Measurements from ENCODE around the gene GPR153.

GPR153 gene

DNA sequence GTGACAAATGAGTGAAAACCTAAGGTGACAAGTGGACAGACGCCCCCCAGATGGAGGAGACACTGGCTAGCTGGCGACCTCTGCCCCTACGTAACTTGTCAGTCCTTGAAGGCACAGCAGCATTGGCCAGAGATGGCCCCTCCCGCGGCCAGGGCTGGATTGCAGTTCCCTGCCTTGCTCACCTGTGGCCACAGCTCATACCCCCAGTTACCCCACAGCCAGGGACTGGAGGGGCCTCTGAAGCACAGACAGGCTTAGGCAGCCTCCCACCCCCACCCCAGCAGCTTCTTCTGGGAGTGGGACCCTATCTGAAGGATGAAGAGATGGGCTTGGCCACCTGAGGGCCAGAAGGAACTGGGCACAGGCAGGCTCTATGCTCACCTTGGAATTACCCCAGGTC is 13.2 kb downstream of the GPR153 start:
- no peak for DNase-seq

DNA sequence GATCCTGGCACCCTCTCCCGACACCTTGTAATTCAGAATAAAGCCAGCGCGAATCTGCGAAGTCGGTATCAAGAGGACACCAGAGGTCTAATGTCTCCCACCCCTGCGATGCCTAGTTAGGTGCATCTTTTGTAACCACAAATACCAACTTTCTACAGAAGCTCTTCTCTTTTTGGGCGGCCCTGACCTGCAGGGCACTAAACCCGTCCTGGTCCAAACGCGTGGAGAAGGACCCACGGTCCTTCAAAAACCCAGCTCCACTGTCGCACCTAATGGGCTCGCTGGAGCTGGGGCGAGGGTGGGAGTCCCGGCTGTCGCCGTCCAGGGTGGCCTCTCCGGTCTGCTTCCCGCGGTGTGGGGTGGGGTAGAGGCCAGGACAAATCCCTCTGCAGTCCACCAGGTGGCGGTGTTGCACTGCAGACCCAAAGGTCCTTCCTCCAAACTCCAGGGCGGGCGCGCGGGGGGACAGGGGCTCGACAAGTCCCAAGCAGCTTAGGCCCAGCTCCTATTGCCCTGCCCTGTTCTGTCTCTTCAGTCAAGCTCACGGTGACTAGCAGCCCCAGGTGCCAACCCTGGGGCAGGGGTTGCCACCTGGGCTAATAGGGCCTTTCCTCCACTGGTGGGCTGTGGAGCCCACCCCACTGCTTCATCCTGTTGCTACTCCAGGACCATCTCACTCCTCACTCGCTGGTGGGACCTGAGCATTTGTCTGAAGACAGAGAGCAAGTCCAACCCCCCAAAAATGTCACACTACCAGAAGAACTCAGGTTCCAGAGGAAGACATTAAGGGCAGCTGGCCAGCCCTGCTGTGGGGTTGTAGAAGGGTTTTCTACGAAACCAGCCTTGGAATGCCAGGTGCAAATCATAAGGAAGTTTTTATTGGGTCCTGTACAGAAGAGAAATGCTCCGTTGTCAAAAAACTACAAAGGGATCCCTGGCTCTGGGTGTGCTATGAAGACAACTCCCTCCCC is 14.1 kb downstream of the GPR153 start:
- peak; percentile 85 for DNase-seq

DNA sequence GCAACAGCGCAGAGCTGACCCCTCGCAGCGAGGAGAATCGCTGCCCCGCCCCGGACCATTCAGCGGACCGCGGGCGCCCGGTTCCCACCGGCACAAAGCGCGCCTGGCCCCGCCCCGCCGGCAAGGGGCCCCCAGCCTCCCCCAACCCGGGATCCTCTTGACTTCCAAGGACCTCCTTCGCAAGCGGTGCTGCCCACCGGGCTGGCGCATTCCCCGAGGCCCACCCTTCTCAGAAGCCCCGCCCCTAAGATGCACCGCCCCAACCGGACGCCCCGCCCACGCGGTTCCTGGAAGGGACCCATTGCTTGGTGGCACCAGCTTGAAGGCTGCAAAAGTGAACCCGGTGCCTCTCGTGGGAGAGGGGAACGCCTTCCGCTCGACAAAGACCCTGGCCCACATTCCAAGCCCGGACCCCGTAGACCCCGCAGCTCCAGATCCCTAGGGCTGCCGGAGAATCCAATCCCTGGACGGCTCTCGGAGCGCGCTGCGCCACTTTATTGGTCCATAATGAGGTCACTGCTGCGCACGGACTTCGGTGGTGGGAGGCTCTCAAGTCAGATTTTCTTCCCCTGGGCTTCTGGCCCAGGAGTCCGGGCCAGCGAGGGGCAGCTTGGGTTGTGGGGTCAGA is 14.9 kb downstream of the GPR153 start:
- DNase-seq: no peak

DNA sequence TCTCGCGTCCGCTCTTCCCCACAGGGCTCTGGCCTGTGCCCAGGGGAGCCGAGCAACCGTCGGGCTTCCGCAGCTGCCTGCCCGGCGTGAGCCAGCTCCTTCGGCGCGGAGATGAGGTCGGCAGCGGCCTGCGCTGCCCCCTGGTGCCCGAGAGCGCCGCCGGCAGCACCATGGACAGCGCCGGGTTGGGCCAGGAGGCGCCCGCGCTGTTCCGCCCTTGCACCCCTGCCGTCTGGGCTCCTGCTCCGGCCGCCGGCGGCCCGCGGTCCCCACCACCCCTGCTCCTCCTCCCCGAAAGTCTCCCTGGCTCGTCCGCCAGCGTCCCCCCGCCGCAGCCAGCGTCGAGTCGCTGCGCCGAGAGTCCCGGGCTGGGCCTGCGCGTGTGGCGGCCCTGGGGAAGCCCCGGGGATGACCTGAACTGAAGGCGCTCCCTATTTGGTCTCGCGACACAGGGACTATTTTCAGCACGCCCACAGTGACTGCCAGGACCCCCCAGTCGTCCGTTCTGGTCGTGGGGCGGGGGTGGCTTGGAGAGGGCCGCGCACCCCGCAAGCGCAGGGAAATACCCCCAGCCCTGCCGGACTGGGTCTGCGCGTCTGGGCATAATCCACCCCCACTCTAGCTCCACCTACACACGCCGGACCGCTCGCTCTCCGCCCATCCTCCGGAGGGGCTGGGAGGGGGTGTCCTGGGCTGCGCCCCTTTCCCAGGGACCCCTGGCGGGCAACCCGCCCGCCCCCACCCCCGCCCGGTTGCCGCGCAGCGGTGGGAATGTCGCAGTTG is 15.6 kb downstream of the GPR153 start:
- DNase-seq: peak; percentile 95

DNA sequence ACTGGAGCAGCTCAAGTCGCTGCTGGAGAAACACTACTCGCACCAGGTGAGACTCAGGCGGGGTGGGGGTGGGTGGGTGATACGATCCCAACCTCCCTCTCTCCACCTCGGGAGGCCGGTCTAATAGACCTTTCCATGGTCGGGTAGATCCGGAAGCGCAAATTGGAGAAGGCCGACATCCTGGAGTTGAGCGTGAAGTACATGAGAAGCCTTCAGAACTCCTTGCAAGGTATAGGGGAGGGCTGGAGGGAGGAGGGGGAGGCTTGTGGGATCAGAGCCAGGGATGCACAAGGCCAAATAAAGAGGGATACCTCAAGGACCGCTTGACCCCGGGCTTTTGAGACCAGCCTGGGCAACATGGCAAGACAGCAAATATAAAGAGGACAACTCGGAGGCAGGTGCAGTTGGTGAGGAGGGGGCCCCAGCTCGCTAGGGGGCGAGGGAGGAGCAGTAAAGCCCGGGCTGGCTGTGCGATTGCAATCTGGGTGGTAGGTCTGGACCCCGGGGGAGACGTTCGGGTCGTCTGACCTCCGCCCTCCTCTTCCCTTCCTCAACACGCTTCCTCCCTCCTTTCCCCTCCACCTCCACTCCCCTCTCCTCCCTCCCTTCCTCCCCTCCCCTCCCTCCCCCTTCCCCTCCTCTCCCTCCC is 16.4 kb downstream of the GPR153 start:
- DNase-seq: no peak

DNA sequence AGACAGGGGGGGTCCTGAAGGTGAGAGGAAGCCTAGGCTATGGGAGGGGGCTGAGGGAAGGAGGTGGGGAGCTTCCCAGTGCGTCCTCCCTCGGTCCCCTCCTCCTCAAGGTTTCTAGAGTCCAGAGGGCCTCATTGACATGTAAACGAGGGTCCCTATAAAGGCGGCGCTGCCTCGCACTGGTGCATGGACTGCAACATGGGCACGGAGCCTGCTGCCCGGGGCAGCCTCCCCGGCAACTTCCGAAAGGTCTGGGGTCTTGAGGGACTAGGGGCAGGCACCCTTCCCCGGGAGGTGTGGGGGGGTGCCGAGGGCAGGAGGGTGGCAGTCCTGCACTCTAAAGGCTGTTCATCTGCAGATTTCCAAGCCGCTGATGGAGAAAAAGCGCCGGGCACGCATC is 16.9 kb downstream of the GPR153 start, which contains the start of gene HES3:
HES3 (plus strand) TSS at position 187 of the 400 bp plus-strand sequence; CDS start at position 374, 187 bp downstream.
- no peak for DNase-seq

DNA sequence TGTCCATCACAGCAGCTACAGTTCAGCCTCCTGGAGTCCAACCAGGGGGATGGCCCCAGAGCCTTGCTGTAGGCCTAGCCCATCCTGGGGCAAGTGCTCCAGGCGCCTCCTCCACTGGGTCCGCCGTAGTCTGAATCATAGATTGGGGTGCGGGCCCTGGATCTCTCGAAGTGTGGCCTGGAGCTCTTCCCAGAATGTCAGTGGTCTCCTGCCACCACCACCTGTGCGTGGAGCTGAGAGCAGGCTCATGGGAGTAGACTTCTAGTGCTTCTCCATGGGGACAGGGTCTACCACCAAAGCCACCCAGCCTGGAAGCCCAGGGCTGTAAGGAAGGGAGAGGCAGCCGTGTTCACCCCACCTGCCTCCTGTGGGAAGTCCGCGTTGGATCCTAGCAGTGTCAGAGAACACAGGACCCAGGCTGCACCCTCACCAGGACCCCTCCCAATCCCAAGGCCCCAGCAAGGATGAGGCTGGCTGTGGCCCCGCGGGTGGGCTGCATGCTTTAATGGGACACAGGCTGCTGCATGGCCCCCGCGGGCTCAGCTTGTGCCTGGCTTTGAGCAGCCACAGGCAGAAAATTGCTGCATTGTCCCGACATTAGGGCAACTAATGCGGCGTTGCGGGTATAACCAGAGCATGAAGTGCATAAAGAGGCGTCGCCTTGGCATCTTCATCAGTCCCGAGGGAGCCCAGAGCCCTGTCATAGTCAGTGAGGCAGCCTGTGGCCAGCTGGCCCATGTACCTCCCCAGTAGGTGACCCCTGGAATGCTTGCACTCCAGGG is 17.7 kb downstream of the GPR153 start:
- DNase-seq: no peak

DNA sequence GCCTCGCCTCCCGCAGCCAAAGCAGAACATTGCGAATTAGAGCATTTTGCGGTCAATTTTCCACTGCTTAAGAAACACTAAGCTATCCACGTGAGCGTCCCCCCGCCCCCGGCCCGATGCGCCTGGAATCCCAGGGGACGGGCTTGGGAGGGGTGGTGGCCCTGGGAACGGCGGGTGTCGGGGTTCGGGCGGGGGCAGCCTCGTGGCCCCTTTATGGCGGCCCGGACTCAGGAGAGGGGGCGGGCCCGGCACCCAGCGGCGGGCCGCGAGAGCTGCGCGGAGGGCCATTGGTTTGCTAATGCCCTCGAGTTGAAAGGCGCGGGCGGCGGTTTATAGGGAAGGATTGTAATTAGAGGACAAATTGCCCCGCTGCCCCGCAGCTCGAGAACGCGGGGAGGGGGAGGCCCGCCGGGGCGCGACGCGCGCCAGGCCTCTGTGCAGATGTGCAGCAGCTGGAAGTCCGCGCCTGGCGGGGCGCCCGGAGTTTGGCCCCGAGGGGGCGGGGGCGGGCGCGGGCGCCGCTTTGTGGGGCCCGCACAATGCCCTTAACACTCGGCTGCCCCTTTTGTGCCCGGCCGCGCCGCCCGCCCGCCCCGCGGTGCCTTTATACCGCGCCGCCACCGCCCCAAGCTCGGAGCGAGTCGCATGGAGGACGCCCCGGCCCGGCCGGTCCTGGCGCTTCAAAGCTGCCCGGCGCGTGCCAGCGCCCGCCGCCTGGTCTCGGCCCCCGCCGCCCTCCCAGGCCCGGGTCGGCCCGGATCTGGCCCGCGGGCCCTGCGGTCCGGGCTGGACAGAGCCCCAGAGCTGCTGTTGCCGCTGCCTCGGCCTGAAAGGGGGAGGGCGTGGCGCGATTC is 18.8 kb downstream of the GPR153 start:
- peak; percentile 67 for DNase-seq

DNA sequence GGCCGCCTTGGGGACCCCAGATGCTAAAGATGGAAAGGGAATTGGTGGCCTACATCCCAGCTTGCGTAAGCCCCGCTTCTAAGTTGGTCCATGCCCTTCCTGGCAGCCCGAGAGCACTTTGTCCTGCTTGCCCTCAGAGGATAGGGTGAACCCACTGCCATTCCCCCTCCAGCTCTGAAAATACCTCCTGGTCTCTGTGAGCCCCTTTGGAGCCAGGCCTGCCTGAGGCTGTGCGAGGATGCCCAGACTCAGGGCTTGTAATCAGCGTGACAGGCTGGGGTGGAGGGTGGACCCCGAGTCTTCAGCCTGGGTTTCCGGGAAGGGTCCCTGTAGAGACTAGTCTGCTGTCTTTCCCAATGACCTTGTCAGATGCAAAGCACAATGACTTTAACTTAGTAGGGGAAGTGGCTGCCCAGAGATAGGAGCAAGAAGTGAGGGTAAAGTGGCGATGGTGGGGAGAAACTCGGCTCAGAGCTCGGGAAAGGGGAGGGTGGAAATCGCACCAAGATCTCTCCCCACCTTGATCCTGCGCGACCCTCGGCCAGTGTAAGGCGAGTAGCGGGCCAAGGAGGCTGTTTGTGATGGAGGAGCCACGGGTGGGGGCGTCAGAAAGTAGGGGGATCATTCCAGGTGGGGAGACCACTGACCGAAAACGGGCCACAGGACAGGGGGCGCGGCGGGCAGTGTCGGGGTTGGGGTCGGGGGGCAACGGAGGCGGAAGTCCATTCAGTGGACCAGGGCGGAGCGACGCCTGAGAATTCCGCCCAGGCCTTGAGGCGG is 19.6 kb downstream of the GPR153 start:
- DNase-seq: no peak

DNA sequence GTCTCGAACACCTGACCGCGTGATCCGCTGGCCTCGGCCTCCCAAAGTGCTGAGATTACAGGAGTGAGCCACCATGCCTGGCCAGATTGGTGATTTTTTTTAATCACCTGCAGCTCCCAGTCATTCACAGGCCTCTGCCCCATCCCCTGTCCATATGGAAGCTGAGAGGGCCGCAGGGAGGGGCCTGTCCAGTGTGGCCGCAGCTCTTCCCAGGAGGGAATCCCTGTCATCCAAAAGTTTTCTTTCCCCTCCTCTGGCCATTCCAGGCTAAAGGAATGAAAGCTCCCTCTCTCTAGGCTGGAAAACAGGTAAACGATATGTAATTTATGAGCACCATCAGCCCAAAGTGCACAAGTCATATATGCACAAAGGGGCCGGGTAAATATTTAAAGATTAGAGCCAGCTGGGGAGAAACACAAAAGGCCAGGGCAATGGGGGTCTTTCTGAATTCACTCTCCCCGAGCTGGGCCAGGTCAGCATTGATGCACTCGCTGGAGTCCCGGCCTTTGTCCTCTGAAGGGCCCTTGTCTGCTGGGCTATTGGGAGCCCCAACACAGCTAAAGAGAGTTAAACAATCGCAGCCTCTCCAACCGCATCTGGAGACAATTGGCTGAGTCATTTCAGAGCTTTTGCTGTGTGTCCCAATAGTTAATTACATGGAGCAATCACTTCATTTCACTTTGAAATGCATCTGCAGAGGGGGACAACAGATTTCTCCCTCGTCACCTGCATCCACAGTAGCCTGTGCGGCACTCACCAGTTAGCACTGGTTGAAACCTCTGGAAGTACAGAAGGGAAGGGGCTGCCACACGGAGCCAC is 20.7 kb downstream of the GPR153 start:
- no peak for DNase-seq

DNA sequence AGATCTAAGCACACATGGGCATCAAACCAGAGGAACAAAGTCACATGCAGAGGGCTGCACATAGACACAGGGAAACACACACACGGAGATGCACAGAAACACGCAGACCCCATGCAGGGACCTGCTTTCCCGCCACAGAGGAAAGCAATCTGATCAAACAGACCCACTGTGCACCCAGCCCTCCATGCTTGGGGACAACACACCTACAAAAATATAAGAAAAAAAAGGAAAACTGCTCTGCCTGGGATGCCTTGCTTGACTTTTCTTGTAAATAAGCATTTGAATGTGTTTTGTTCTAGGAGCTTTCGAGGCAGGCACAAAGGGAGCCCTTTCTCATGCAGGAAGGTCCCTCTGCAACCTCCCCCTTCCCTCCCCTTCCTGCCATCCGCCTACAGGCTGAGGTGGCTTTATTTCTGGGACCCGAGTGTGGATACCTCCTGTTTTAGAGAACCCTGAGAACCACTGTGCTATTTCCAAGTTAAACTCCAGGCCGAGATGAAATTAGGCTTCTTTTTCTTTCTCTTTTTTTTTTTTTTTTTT is 21.6 kb downstream of the GPR153 start:
- DNase-seq: no peak

DNA sequence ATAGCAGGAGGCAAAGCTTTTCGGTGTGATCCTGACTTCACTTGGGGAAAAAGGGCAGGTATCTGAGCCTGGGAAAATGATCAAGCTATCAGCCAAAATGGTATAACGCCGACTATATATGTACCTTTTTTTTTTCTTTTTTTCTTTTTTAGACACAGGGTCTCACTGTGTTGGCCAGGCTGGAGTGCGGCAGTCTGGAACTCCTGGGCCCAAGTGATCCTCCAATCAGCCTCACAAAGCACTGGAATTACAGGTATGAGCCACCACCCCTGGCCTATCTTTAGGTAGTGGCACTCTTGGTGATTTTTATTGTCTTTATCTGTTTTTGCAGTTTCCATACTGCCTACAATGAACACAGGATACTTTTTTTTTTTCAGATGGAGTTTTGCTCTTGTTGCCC is 23.8 kb downstream of the GPR153 start:
- DNase-seq: no peak

DNA sequence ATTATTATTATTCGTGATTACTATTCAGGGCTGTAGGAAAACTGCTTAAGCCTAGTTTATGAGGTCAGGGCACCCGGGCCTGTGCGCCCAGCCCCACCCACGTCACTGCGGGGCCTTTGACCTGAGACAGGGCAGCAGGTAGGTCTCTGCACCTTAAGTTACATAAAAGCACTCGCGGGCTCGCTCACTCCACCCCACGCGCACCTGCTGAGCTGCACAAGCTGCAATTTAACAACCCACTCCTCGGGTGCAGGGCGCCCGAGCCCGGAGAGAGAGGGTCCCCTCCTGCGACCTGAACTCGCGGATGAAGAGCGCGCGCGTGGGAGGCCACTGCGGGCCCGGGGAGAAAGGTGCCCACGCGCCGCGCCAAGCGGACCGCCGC is 25.6 kb downstream of the GPR153 start:
- peak; percentile 60 for DNase-seq

DNA sequence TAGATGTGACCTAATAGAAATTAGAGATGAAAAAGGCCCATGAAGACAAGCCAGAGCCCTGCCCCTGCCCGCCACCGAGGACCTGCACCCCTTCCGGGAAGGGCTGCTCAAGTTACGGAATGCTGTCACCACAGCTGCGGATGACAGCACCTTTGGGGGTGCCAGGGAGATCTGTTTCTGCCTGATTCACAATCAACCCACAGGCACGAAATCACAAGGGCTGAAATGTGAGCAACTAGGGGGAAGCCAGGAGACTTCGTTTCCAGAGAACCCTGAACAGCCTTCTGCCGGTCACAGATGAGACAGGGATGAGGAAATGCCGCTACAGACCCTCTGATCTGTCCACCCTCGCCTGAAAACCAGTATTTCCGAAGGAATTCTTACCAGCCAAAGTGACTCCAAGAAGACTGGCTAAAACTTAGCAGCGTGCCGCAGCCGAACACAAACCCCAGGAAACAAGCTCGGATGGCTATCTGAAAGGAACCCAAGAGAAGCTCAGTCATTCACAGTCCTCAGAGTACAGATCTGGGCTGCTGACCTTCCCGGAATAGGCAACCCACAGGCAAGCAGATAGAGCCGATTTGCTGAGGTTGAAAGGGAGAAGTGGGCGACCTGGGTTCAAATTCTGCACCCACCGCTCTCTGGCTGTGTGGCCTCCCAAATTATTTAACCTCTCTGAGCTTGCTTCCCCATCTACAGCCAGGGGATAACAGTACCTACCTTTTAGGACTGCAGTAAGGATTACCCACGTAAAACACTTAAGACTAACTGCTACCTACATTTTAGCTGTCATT is 26.2 kb downstream of the GPR153 start:
- DNase-seq: no peak

DNA sequence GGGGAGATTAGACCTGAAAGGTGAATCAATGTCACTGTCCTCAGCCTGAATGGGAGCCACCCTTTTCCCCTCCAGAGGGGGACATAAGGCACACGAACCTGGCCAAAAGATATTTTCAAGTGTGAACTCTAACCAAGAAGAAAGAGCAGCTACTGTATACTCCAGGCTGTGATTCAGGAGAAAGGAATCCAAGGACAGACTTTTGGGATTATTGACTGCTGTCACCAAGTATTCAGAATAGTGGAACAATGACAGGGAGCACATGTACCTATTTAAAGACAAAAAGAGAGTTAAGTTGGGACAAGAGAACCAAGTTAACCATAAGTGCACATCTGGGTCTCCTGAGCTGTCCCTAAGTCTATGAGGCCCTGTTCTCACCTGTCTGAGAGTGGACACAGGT is 27.5 kb downstream of the GPR153 start:
- no peak for DNase-seq

DNA sequence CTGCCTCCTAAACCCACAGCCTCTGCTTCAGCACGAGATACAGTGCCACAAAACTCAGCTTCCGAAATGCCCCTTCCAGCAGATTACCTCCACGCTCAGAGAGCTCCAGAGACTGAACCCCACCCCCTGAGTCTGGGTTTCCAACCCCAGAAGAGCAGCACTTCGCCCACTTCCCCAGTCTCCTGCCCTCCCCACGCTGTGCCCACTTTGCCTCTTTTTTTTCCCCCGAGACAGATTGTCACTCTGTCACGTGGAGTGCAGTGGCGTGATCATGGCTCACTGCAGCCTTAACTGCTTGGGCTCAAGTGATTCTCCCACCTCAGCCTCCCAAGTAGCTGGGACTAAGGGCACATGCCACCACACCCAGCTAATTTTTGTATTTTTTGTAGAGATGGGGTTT is 35.2 kb downstream of the GPR153 start:
- DNase-seq: no peak

DNA sequence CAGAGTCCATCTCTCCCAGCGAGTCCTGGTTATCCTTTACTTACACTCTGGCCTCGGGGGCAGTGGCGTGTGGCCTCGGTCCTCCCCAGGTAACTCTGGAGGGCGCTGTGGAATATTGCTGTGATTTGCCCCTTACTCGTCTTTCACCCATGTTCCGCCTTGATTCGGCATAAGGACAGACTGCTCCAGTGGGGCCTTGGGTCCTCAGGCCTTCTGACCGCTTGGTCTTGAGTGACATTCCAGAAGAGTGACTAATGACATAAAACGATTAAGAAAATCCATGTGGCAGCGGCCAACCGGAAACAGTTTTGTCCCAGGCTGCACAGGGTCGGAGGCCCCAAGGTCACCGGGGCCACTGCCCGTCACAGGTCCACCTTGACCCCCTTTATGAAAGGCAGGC is 36.2 kb downstream of the GPR153 start:
- no peak for DNase-seq

DNA sequence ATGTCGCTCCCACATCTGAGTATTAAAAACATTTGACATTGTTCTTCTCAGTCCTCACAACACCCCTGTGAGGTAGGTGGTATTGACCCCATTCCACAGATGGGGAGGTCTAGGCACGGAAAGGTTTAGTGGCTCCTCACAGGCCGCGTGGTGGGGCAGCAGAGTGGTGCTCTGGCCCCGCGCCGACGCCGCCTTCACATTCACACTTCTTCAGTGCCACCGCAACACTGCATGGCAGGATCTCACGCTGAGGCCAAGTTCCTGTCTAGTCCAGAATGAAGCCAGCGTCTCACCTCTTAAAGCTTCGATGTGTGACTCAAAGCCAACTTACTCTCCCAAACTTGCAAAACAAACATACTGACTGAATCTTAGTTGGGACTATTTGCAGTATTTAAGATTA is 37.3 kb downstream of the GPR153 start:
- no peak for DNase-seq

Measured in RPMI8226 (cell line).